Type B pancreatic cell (in vitro differentiated cells): ENCODE data around the gene KLHL29. TPM values are rescaled to one million over a fixed set of nuclear protein-coding genes. Genes with fewer than 3 reads are reported as not detected.

ENCODE experiments used
- DNase-seq: peaks from one replicate; pipeline ENCODE4 v3.0.0; 2021; ENCODE audit warnings: mixed read lengths; ENCODE audit not compliant: unreplicated experiment; ENCODE audit errors: extremely low spot score
- H3K27ac Mint-ChIP-seq: 2 replicates; pipeline ENCODE4 v1.8.0; 2021; ENCODE audit warnings: mild to moderate bottlenecking, mixed read lengths
- H3K27me3 Mint-ChIP-seq: 2 replicates; pipeline ENCODE4 v1.8.0; 2021; ENCODE audit warnings: mixed read lengths
- H3K36me3 Mint-ChIP-seq: 2 replicates; pipeline ENCODE4 v1.8.0; 2021; ENCODE audit warnings: mixed read lengths
- H3K4me1 Mint-ChIP-seq: one replicate; pipeline ENCODE4 v1.8.0; 2021; ENCODE audit warnings: mixed read lengths; ENCODE audit not compliant: unreplicated experiment
- H3K4me3 Mint-ChIP-seq: 2 replicates; pipeline ENCODE4 v1.8.0; 2021; ENCODE audit warnings: mild to moderate bottlenecking, mixed read lengths
- H3K9me3 Mint-ChIP-seq: 2 replicates; pipeline ENCODE4 v1.8.0; 2021; ENCODE audit warnings: mixed read lengths
- CTCF ChIP-seq: fragments of 200-600 bp; sonication (generic); conservative IDR thresholded peaks from 2 replicates; pipeline ENCODE4 v1.5.0; 2021; ENCODE audit warnings: antibody characterized with exemption, mild to moderate bottlenecking
- total RNA-seq: library from RNA; stranded (reverse); gene quantifications from 2 replicates; pipeline ENCODE4 v1.2.1, GENCODE V29; 2021; ENCODE audit warnings: low replicate concordance

KLHL29 gene
- total RNA-seq, 1 donor from 2014 or later, result 24.1 TPM

GRCh38 chr2:23541503-23542229 lies 156.7 kb downstream of the KLHL29 start:
- no peak for TF ChIP-seq CTCF

DNA sequence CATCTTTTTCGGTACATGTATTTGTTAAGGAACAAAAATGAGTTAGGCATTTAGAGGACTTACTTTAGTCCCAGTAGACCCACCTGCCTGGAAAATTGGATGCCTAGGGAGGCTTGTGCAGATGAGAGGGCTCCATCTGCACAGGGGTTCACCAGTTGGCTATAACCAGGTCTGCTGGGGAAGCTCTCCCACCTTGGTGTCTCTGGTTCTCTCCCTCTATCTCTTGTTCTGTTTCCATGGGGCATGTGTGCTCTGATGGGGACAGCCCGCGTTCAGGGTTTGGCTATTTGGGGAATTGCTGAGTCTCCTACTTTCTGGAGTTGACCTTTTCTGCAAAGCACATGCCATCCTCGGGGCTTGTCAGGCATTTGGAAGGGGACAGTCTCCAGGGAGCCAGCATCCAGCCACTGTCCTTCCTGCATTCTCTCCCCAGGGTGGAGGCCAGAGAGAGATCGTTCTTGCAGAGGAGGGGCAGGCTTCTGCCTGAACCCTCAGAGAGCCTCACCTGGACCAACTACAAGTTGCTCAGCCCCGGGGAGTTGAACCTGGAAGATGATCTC lies 157.3 kb downstream of the KLHL29 start:
- H3K4me3 Mint-ChIP-seq, result no peak overlapping the region
- H3K4me1 Mint-ChIP-seq, result peaks cover 58% of the 10 kb centered on the region
- peak overlapping the region; percentile 70 for H3K27ac Mint-ChIP-seq
- no peaks in the 10 kb centered on the region for H3K9me3 Mint-ChIP-seq
- no peak for TF ChIP-seq CTCF
- DNase-seq, result no peak
- H3K27me3 Mint-ChIP-seq, result no peaks in the 10 kb centered on the region
- no peaks in the 10 kb centered on the region for H3K36me3 Mint-ChIP-seq

More at GRCh38 chr2:23541503-23542229, 156.7 kb downstream of the KLHL29 start:
- H3K4me1 Mint-ChIP-seq, result peaks cover 59% of the 10 kb centered on the region
- H3K9me3 Mint-ChIP-seq, result no peaks in the 10 kb centered on the region
- H3K36me3 Mint-ChIP-seq, result no peaks in the 10 kb centered on the region
- peak overlapping the region; percentile 37 for H3K4me3 Mint-ChIP-seq
- DNase-seq, result no peak
- no peaks in the 10 kb centered on the region for H3K27me3 Mint-ChIP-seq
- H3K27ac Mint-ChIP-seq, result peak overlapping the region; percentile 70

DNA sequence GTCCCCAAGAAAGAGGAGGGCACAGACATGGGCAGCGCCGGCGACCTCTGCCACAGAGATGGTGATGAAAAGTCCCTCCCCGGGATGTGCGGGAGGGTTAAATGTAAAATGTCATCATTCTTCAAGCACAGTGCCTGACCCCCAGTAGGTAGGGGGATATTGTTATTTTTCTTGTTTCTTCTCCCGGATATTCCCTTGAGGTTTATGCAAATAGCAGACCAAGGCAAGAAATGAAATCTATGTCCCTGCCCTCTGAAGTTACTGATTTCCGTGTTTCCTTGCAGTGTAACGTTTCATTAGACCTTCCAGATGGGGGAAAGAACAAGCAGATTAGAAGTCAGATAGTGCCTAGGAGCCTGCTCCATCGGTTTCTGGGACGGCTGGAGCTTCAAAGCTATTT lies 158.3 kb downstream of the KLHL29 start:
- Mint-ChIP-seq H3K4me1 (peaks cover 68% of the 10 kb centered on the region), H3K27me3 (no peaks in the 10 kb centered on the region), H3K27ac (peak overlapping the region; percentile 44), H3K36me3 (no peaks in the 10 kb centered on the region), H3K4me3 (peak overlapping the region; percentile 42), H3K9me3 (no peaks in the 10 kb centered on the region)
- DNase-seq, result no peak
- no peak for TF ChIP-seq CTCF

DNA sequence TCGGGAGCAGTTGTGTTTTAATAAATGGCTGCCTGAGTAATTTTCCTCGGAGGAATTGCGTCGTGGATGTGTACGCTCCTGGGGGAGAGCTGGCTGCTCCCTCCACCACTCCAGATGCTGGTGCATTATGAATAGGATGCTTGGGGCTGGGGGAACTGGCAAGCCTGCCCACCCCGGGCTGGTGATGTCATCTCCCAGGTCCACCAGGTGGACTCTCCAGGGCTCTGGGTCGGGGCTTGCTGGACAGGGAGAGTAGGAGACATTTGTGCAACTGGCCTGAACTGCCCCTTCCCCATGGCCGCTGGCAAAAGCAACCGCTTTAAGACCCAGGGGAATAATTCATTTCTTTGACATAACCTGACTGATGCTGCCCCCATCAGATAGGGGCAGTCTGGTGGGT lies 158.7 kb downstream of the KLHL29 start:
- H3K9me3 Mint-ChIP-seq, result no peaks in the 10 kb centered on the region
- H3K4me3 Mint-ChIP-seq, result peak overlapping the region; percentile 42
- TF ChIP-seq CTCF, result no peak
- peak overlapping the region; percentile 44 for H3K27ac Mint-ChIP-seq
- peaks cover 72% of the 10 kb centered on the region for H3K4me1 Mint-ChIP-seq
- no peak for DNase-seq
- no peaks in the 10 kb centered on the region for H3K36me3 Mint-ChIP-seq
- H3K27me3 Mint-ChIP-seq, result no peaks in the 10 kb centered on the region

DNA sequence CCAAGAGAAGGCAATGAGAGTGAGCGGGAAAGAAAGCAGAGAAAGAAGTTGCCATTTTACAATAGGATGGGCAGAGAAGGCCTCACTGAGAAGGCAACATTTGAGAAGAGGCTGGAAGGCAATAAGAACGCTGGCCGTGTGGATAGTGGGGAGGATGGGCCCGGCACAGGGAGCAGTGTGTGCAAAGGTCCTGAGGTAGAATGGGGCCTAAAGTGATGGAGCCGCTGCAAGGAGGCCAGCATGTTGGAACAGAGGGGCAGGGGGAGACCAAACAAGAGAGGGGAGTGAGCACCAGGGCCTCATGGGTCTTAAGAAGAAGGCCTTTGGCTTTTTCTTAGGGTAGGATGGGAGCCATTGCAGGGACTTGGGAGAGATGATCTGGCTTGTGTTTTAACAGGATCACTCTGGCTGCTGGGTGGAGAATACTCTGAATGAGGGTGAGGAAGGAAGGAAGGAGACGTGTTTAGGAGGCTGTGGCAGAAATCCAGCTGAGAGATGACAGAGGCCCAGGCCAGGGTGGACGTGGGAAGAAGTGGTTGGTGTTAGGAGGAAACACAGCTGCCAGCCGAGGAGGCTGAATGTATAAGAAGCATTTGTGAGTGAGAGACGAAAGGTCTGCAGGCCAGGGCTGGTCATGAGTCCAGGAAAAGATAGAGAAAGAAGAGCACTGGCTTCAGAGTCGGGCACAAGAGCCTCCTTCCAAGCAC lies 159.8 kb downstream of the KLHL29 start:
- no peak for TF ChIP-seq CTCF
- no peaks in the 10 kb centered on the region for H3K27me3 Mint-ChIP-seq
- H3K27ac Mint-ChIP-seq, result no peak overlapping the region
- no peak for DNase-seq
- no peaks in the 10 kb centered on the region for H3K36me3 Mint-ChIP-seq
- H3K4me3 Mint-ChIP-seq, result no peak overlapping the region
- H3K9me3 Mint-ChIP-seq, result no peaks in the 10 kb centered on the region
- H3K4me1 Mint-ChIP-seq, result peaks cover 74% of the 10 kb centered on the region
